ENCODE measurements around the gene VPS35L.
"Not testable (repeated sequence)": the region's sequence is repeated elsewhere in the genome, so short reads cannot be mapped to it uniquely, and the experiment has no call there.

The VPS35L gene

DNA sequence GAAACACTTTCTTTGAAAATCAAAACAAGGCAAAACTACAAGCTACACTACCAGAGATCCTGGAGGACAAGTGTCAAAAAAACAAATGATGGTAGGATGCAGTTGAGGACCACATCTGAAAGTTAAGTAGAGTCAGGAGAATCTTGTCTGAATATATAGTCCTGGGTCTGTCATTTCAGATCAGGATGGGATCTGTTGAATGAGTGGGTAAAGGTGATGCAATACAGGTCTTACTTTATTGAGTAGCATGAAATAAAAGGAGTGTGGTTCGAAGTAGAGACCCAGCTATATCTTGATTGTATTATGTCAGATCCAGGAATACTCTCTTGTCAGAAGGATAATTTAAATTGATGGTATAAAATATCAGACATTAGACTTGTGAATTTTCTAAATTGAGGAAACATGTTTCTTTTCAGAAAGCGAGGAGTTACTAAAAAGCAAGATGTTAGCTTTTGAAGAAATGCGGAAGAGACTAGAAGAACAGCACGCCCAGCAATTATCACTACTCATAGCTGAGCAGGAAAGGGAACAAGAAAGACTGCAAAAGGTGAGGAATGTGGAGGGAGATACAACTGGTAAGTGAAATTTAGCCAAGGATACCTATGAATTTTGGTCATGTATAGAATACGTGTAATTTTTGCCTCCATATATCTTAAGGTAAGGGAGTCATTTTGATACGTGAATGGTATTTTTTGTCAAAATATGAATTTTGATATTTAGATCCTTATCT lies 15.1 kb upstream of the VPS35L start:
- DNase-seq (ENCODE audit: low spot score): no peak

DNA sequence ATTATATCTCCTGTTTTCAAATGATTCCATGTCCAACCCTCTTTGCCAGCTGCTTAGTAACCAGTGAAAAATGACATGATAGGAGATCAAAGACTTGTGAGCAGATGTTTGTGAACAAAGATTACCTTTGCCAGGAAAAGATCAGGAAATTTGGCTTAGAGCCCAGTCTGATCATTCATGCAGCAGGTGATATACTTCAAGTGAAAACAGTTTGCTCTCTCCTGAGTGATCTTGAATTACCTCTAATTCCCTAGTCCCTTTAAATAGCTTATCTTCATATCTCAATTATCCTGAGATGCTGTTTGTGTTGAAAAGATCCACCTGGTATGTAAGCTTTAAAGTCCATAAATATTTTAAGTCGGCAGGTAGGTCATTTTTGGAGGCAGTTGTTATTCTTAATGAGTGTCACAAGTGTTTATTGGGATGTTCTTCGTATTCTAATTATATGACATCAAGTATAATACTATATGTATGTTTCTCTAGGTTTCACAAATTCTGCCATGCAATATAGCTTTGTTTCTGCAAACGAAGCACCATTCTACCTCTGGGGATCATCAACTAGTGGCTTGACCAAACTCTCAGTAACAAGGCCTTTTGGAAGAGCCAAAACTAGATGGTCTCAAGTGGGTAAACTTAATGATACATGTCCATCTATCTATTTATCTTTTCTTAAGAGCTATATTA lies 13.2 kb upstream of the VPS35L start:
- DNase-seq (ENCODE audit: low spot score): no peak

DNA sequence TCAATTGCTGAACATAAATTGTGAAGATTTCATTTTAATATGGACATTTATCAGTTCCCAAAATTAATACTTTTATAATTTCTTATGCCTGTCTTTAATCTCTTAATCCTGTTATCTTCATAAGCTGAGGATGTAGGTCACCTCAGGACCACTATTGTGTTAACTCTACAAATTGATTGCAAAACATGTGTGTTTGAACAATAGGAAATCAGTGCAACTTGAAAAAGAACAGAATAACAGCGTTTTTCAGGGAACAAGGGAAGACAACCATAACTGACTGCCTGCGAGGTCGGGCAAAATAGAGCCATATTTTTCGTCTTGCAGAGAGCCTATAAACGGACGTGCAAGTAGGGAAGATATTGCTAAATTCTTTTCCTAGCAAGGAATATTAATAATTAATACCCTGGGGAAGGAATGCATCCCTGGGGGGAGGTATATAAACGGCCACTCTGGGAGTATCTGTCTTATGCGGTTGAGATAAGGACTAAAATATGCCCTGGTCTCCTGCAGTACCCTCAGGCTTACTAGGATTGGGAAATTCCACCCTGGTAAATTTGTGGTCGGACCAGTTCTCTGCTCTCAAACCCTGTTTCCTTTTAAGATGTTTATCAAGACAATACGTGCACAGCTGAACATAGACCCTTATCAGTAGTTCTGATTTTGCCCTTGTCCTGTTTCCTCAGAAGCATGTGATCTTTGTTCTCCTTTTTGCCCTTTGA lies 12.1 kb upstream of the VPS35L start:
- DNase-seq (ENCODE audit: low spot score): not testable (repeated sequence)

DNA sequence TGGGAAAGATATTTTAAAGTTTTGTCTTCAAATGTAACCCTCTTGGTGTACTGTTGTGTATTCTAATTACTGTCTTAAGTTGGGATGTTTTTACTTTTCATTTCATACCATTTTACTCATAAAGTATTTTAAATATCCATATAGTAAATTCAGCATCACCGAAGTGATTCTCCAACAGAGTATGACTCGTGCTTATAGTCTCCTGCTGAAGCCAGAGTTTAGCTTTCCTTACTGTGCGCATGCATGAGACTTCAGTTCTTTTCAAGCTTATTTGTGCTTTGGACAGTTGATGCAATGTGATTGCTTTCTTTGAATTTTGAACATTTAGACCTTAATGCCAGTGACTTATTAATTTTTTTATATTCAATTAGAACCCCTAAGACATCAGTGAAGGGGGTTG lies 7.4 kb upstream of the VPS35L start:
- no peak for DNase-seq (ENCODE audit: low spot score)

DNA sequence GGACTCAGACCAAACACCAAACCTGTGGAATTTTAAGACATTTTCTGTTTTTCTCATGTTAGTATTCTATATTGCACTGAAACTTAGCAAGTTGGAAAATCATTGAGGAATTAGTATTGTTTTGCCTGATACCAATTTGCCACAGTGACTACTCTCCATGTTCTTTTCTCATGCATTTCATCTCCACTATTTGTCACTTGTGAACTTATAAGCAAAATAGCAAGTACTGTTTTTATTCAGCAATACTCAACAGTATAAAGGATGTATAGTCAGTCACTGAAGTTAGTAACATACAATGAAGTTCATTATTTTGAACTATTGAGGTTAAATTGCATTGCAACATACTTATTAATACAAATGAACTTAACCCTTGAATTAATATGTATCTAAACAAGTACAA lies 5.8 kb upstream of the VPS35L start:
- DNase-seq (ENCODE audit: low spot score): no peak

DNA sequence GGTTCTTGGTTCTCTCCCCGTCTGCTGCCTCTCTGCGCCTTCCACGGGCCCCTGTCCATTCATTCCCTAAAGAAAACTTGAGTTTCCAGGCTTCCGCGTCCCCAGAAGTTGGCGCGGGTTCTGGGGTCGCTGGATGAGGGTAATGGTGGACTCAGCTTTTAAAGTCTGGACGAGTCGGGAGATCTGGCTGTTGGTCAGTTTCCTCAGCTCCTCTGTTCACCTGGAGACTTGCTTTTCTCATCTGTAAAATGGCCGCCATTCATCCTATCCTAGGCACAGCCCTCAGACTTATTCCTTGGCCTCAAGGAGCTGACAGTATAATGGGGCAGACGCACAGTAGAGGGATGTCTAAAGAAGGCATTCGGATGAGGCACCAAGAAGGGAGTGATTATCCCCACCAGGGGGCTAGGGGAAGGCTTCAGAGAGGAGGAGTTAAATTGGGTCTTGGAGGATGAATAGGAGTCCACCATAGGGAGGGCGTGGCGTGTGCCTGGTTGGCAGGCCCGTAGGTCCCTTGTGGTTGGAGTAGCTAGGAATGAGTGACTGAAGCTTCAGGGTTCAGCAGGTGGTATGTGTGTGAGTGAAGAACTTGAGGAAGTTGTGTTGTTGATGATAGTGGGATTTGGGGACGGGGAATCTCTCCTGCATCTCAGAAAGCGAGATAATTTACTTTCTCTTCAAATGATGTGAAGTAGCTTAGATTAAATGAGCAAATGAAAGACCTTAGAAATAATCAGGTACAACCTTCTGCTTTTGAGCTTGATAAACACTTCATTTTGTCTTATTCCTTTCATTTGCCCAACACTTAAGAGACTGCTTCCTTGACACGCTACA lies 652 bp downstream of the VPS35L start:
- peak; percentile 61 for DNase-seq (ENCODE audit: low spot score)

DNA sequence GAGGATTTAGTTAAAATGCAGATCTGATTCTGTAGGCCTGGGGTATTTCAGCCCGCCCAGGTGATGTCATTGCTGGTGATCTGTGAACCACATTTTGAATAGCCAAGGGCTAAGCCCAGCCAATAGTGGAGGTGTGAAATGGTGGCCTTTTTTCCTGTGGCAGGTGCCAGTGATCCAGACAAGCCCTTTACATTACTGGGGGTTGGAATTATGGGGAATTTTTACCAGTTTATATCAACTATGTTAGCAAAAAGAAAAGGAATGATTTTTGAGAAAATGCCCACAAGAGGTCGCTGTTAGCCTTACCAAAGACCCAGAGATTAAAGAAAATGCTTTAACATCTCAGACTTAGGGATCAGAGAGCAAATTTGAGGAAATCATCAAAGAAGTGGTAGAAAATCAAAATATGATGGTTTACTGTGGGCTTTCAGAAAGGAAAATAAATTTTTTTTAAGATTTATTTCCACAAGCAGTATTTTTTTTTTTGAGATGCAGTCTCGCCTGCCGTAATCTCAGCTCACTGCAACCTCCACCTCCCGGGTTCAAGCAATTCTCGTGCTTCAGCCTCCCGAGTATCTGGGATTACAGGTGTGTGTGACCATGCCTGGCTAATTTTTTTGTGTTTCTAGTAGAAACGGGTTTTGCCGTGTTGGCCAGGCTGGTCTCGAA lies 3.9 kb downstream of the VPS35L start:
- peak; percentile 70 for DNase-seq (ENCODE audit: low spot score)

DNA sequence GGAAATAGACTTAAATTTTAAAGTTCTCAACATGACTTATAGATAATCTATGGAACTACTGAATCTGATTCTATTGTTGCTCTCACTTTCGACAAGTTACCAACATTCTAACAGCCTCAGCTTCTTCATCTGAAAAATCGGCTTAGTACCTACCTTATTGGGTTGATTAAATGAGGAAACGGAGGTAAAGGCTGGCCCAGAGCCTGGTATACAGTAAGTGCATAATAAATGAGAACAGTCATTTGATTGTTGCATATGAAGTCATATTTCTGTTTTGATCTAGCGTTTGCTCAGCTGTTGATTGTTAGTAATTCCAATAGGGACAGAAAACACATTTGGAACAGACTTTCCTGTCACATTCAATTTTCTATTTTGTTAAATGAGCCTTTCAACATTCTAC lies 4.6 kb downstream of the VPS35L start:
- no peak for DNase-seq (ENCODE audit: low spot score)

DNA sequence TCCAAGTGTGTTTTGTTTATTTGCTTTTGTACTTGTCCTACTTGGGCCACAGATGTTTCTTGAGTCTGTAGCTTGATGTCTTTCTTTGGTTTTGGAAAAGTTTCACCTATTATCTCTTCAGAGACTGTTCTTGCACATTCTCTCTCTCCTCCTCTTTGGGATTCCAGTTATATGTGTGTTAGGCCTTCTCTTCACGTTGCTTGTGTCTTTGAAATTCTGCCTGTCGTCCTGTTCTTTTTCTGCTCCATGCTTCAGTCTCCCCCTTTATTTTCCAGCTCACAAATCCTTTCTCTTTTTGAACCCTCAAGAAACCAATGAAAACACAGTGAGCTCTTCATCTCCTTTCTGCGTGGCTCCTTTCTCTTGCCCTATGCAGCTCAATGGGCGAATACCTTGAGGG lies 7.9 kb downstream of the VPS35L start:
- DNase-seq (ENCODE audit: low spot score): no peak

DNA sequence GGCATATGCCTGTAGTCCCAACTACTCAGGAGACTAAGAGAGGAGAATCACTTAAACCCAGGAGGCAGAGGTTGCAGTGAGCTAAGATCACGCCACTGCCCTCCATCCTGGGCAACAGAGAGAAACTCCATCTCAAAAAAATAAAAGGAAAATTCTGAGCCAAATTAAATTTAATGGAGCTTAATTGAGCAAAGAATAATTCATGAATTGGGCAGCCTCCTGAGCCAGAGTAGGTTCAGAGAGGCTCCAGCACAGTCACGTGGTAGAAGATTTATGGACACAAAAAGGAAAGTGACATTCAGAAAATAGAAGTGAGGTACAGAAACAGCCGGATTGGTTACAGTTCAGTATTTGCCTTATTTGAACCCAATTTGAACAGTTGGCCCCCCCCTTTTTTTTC lies 10.9 kb downstream of the VPS35L start:
- DNase-seq (ENCODE audit: low spot score): no peak

DNA sequence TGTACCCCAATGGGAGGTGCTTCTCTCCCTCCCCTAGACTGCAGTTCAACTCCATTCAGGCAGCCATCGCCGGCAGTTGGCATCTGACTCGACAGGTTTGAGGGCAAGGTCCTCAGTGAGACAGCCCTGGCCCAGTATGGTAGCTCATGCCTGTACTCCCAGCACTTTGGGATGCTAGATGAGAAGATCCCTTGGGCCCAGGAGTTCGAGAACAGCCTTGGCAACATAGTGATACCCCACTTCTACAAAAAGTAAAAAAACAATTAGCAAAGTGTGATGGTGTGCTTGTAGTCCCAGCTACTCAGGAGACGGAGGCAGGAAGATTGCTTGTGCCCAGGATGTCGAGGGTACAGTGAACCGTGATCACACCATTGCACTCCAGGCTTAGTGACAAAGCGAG lies 12.1 kb downstream of the VPS35L start:
- DNase-seq (ENCODE audit: low spot score): no peak

DNA sequence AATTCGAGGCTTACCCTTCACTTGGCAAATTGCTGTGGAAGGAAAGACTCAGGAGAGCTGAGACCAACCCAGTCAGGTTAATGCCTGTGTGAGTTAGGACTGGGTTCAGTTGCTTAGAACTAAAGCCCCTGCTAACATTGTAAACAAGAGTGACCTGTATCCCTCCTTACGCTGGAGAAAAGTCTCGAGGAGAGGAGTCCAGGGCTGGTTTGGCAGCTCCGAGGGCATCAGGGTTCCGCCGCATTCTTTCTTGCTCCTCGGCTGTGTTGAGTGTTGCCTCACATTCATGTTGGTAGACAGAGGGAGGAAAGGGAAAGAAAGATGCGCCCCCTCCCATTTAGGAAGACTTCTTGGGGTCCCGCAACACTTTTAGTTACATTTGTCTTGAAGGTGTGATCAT lies 18.5 kb downstream of the VPS35L start:
- no peak for DNase-seq (ENCODE audit: low spot score)

DNA sequence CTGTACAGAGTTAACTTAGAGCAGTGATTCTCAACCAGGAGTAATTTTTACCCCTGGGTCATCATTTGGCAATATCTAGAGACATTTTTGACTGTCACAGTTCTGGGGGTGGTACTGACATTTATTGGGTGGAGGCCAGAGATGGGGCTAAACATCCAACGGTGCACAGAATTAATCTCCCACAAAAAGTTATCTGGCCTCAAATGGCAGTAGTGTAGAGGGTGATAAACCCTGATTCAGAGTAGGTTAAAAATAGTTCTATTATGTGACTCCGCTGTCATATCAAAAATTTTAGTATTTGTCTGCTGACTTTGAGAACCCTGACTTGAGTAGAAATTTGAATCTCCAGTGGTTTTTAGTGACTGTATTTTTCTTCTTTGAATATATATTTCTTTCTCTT lies 19.1 kb downstream of the VPS35L start:
- DNase-seq (ENCODE audit: low spot score): no peak

DNA sequence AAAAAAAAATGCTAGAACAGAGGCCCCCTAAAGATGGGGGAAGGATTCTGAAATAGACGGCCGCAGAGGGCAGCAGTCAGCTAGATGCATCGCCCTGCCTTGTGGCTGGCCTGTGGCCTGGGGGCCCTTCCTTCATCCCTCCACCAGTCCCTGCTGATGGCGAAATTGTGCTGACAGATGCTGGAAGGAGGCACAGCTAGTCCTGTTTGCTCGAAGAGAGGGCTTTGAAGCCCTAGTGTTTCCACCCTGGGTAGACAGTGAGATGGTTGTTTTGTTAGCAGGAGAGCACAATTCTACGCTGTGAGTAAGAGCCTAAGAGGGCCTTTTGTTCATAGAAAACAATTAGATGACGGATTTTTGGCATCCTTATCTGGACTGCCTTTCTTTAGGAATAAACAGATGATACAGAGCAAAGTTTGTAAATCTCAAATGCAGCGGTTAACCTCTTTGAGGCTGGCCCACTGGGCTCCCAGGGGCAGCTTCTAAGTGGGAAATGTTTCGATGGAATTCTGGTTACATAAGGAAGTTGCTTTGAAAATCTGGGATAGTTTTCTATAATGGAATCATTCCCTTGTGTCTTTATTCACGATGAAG lies 23.0 kb downstream of the VPS35L start:
- DNase-seq (ENCODE audit: low spot score): no peak

DNA sequence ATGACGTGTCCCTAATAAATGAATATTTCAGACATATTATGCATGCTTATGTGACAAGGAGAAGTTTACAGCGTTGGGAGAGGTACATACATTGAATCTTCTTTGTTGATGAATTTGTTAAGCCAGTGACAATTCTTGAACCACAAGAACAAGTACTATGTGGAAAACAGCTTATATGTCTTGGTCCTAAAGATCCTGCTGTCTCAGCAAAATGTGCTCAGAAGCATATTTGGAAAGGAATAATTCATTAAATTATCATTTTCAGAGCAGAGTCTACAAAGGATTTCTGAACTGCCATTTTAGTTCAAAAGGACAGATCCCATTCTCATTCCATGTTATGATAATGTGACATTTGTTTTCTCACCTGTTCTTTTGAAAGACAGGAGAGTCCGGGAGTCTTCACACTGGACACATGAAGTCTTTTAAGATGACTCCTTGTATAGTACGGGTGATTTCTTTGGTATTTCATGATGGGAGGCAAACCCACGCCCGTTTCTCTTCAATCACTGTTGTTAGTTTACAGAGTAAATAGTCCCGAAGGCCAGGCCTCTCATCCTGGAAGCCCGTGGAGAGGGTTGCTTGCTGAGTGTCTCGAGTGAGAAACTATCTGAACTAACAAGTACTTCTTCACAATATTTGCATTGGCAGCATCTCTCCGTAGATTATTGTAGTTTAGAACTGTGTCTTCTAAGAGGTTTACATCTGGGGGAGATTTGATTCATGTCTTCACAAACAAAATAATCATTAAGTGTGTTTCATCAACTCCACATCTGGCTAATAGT lies 26.7 kb downstream of the VPS35L start:
- no peak for DNase-seq (ENCODE audit: low spot score)

DNA sequence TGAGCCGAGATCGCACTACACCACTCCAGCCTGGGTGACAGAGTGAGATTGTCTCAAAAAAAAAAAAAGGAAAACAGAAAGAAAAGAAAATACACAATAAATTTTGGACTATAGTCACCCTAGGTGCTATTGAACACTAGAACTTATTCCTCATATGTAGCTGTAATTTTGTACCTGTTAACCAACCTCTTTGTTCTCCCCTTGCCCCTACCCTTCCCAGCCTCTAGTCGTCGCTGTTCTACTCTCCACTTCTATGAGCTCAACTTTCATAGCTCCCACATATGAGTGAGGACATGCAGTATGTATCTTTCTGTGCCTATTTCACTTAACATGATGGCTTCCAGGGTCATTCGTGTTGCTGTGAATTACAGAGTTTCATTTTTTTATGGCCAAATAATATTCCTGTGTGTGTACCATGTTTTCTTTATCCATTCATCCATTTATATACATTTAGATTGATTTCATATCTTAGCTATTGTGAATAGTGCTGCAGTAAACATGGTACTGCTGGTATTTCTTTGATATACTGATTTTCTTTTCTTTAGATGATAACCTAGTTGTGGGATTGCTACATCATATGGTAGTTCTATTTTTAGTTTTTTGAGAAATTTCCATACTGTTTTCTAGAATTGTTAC lies 28.3 kb downstream of the VPS35L start:
- DNase-seq (ENCODE audit: low spot score): peak; percentile 75

DNA sequence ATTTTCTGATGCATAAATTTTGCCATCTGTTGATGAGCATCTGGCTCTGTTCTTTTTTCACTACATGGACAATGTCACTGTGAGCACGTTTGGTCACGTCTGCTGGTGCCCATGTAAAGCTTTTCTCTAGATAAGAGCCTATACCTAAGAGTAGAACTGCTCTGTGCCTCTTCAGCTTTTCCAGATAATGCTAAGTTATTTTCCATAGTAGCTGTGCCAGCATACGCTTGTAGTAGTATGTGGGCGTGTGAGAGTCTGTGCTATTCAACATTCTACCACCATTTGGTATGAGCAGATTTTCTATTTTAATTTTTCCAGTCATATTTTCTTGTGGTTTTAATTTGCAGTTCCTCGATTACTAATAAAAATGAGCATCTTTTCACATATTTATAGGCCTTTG lies 33.2 kb downstream of the VPS35L start:
- DNase-seq (ENCODE audit: low spot score): no peak

DNA sequence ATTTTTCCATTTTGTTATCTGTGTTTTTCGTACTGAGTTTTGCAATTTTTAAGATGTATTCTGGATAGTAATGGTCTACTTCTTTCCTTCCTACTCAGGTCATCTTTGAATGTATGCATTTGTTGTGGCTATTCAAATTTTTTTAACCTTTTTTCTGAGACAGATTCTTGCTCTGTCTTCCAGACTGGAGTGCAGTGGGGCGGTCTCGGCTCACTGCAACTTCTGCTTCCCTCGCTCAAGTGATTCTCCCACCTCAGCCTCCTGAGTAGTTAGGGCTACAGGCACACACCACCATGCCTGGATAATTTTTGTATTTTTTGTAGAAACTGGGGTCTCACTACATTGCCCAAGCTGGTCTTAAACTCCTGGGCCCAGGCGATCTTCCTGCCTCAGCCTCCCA lies 33.6 kb downstream of the VPS35L start:
- no peak for DNase-seq (ENCODE audit: low spot score)

DNA sequence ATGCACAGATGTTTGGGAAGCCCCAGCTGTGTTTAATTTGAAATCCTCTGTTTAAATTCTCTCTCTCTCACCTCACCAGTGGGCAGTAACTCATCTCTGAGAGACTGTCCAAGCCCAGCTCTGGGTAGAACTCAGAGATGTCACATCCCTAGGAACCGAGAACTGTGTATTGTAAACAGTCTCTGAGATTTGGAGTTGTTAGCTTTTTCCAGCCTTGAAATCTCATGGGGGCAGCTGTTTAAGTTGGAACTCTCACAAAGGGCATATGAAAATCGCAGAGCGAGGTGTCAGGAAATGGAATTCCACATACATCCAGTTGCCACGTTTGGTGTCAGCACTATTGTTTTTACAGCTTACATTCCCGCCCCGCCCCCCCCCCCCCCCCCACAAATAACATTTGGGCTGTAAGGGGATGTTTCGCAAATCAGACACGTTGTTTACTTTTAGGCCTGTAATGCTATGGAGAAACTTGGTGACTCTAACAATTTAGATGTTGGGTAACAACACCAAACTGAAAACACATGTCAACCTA lies 34.3 kb downstream of the VPS35L start:
- DNase-seq (ENCODE audit: low spot score): no peak
